GM18868 (cell line): ENCODE data around the gene ZGPAT.
"Not testable (repeated sequence)": the region's sequence is repeated elsewhere in the genome, so short reads cannot be mapped to it uniquely, and the experiment has no call there.

Source experiments
- ATAC-seq: cut with Tn5 transposase; IDR thresholded peaks from one replicate; pipeline ENCODE4 v1.9.1; 2021; ENCODE audit warnings: mild to moderate bottlenecking, moderate library complexity; ENCODE audit not compliant: unreplicated experiment

Gene ZGPAT

GRCh38 chr20:63707558-63708300 is at the start of gene ZGPAT, which contains the start of gene ARFRP1:
Gene ZGPAT (plus strand): TSS chr20:63708039. CDS start chr20:63708581, 542 bp downstream.
Gene ARFRP1 (minus strand): TSS chr20:63707976. CDS start chr20:63707091, 885 bp downstream.
- peak; percentile 73 for ATAC-seq

GRCh38 chr20:63658749-63659187 is 49.1 kb upstream of the ZGPAT start:
- ATAC-seq: peak; percentile 12

- no peak for ATAC-seq
Measured at GRCh38 chr20:63659370-63659769, 48.5 kb upstream of the ZGPAT start.

- ATAC-seq: not testable (repeated sequence)
Measured at GRCh38 chr20:63660174-63660573, 47.7 kb upstream of the ZGPAT start.

GRCh38 chr20:63660622-63661021 is 47.2 kb upstream of the ZGPAT start:
- ATAC-seq: no peak

GRCh38 chr20:63661108-63661507 is 46.7 kb upstream of the ZGPAT start:
- ATAC-seq: no peak

GRCh38 chr20:63661959-63662812 is 45.7 kb upstream of the ZGPAT start:
- no peak for ATAC-seq

GRCh38 chr20:63662813-63663189 is 45.0 kb upstream of the ZGPAT start:
- no peak for ATAC-seq

GRCh38 chr20:63663332-63664066 is 44.3 kb upstream of the ZGPAT start:
- ATAC-seq: no peak

- no peak for ATAC-seq
Measured at GRCh38 chr20:63664143-63664851, 43.5 kb upstream of the ZGPAT start.

GRCh38 chr20:63664861-63665594 is 42.8 kb upstream of the ZGPAT start:
- ATAC-seq: no peak

GRCh38 chr20:63665708-63666107 is 42.1 kb upstream of the ZGPAT start:
- no peak for ATAC-seq

- ATAC-seq: no peak
Measured at GRCh38 chr20:63667858-63668257, 40.0 kb upstream of the ZGPAT start.

- ATAC-seq: no peak
Measured at GRCh38 chr20:63668351-63668750, 39.5 kb upstream of the ZGPAT start.

- not testable (repeated sequence) for ATAC-seq
Measured at GRCh38 chr20:63671695-63672094, 36.1 kb upstream of the ZGPAT start.

- ATAC-seq: no peak
Measured at GRCh38 chr20:63672666-63673065, 35.2 kb upstream of the ZGPAT start.

- ATAC-seq: no peak
Measured at GRCh38 chr20:63673951-63674350, 33.9 kb upstream of the ZGPAT start.

- no peak for ATAC-seq
Measured at GRCh38 chr20:63675681-63676368, 32.0 kb upstream of the ZGPAT start.

GRCh38 chr20:63678071-63678470 is 29.8 kb upstream of the ZGPAT start:
- no peak for ATAC-seq
